HG02642 (cell line): ENCODE results near the gene CR2.
"Not testable (repeated sequence)": the region's sequence is repeated elsewhere in the genome, so short reads cannot be mapped to it uniquely, and the experiment has no call there.

Source experiments
- ATAC-seq: cut with Tn5 transposase; IDR thresholded peaks from one replicate; pipeline ENCODE4 v1.9.1; 2021; ENCODE audit warnings: mild to moderate bottlenecking; ENCODE audit not compliant: unreplicated experiment, poor library complexity

The CR2 gene

GRCh38 chr1:207440626-207441025, 13.5 kb upstream of the CR2 start:
- no peak for ATAC-seq

GRCh38 chr1:207444514-207445217, 9.5 kb upstream of the CR2 start:
- no peak for ATAC-seq

GRCh38 chr1:207453710-207454045, 450 bp upstream of the CR2 start:
- ATAC-seq = no peak

- no peak for ATAC-seq
Measured at GRCh38 chr1:207455183-207455754, 1.1 kb downstream of the CR2 start.

GRCh38 chr1:207458414-207458813, 4.3 kb downstream of the CR2 start:
- ATAC-seq = no peak

GRCh38 chr1:207459008-207459407, 4.9 kb downstream of the CR2 start:
- no peak for ATAC-seq

GRCh38 chr1:207461649-207462048, 7.5 kb downstream of the CR2 start:
- no peak for ATAC-seq

- no peak for ATAC-seq
Measured at GRCh38 chr1:207462535-207462934, 8.4 kb downstream of the CR2 start.

GRCh38 chr1:207463021-207463420, 8.9 kb downstream of the CR2 start:
- no peak for ATAC-seq

- ATAC-seq = no peak
Measured at GRCh38 chr1:207463571-207463970, 9.4 kb downstream of the CR2 start.

- no peak for ATAC-seq
Measured at GRCh38 chr1:207470927-207471326, 16.8 kb downstream of the CR2 start.

GRCh38 chr1:207474210-207474609, 20.1 kb downstream of the CR2 start:
- no peak for ATAC-seq

- no peak for ATAC-seq
Measured at GRCh38 chr1:207486198-207486597, 32.1 kb downstream of the CR2 start.

- no peak for ATAC-seq
Measured at GRCh38 chr1:207487636-207488035, 33.5 kb downstream of the CR2 start.

- ATAC-seq = no peak
Measured at GRCh38 chr1:207493212-207493611, 39.1 kb downstream of the CR2 start.

- ATAC-seq = no peak
Measured at GRCh38 chr1:207494171-207494570, 40.0 kb downstream of the CR2 start.

- ATAC-seq = not testable (repeated sequence)
Measured at GRCh38 chr1:207495281-207495680, 41.2 kb downstream of the CR2 start.

- ATAC-seq = peak; percentile 75
Measured at GRCh38 chr1:207495801-207496792, 42.0 kb downstream of the CR2 start, which contains the start of gene CR1. Gene CR1 (plus strand): TSS chr1:207496157. CDS start chr1:207496268, 111 bp downstream.

GRCh38 chr1:207497941-207498340, 43.8 kb downstream of the CR2 start:
- ATAC-seq = no peak

GRCh38 chr1:207499573-207499972, 45.4 kb downstream of the CR2 start:
- ATAC-seq = no peak

- ATAC-seq = no peak
Measured at GRCh38 chr1:207500306-207500705, 46.2 kb downstream of the CR2 start.
